Measurements from ENCODE around the gene PAX6.
A peak's percentile ranks its signal among the peaks of the same experiment; 100 is the strongest.

The PAX6 gene

DNA sequence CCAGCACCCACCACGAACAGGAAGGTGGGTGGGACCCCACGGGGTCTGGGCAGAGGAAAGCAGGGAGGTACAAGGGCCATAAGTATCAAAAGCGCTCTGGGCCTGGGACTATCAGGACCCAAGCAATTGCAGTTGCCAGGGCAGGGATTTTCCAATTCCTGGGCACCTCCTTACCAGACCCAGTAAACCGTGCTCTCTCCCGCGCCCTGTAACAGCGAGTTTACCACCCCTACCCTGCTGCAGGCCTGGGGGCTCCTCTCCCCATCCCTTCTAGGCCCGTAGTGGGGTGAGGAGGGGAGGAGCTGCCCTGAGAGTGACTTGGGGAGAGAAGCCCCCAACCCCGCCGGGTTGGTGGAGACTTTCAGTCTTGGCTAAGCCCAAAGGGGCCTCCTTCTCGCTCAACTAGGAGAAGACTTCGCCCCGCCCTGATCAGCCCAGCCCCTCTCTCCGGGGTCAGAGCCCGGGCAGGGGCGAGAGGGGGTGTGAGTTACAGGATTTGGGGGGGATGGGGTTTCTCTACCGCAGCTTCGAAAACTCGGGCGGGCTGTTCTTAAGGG, 5.4 kb downstream of the PAX6 start:
- Mint-ChIP-seq H3K36me3 (no peaks in the 10 kb centered on the region), H3K4me3 (no peak overlapping the region), H3K4me1 (peaks cover 42% of the 10 kb centered on the region), H3K27ac (no peak overlapping the region), H3K9me3 (peaks cover 3% of the 10 kb centered on the region)
- DNase-seq (ENCODE audit: low spot score in 2 of 2): peak in 1 of 2 donors; percentile 48
- no peak for ATAC-seq

DNA sequence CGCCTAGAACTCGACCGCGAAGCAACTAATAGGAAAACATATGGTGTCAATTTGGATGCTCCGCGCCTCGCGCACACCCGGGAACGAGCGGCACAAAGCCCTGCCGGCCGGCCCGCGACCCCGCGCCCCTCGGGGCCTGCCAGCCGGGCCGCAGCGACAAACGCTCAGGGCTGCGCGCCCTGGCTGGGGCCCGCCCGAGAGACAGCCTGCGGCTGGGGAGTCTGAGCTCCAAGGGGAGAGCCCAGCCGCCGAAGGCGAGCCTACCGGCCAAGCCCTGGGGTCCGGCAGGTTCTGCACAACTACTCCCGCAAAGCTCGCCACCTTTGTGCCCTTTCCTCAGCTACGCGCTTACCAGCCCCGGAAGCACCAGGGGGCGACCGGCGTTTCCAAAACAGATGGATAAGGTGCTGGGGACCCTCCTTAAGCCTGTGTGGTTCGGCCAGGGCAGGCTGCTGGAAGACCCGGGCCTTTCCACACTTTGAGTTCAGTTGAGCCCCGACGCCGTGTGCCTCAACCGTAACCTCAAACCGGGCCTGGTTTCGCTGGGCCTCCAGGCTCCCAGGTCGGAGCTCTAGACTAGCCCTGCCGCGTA, 6.0 kb downstream of the PAX6 start:
- H3K4me1 Mint-ChIP-seq: peaks cover 44% of the 10 kb centered on the region
- peaks cover 4% of the 10 kb centered on the region for H3K9me3 Mint-ChIP-seq
- H3K36me3 Mint-ChIP-seq: no peaks in the 10 kb centered on the region
- no peak for ATAC-seq
- H3K4me3 Mint-ChIP-seq: peak overlapping the region; percentile 61
- DNase-seq (ENCODE audit: low spot score in 2 of 2): peak in 1 of 2 donors; percentile 48
- H3K27ac Mint-ChIP-seq: no peak overlapping the region

DNA sequence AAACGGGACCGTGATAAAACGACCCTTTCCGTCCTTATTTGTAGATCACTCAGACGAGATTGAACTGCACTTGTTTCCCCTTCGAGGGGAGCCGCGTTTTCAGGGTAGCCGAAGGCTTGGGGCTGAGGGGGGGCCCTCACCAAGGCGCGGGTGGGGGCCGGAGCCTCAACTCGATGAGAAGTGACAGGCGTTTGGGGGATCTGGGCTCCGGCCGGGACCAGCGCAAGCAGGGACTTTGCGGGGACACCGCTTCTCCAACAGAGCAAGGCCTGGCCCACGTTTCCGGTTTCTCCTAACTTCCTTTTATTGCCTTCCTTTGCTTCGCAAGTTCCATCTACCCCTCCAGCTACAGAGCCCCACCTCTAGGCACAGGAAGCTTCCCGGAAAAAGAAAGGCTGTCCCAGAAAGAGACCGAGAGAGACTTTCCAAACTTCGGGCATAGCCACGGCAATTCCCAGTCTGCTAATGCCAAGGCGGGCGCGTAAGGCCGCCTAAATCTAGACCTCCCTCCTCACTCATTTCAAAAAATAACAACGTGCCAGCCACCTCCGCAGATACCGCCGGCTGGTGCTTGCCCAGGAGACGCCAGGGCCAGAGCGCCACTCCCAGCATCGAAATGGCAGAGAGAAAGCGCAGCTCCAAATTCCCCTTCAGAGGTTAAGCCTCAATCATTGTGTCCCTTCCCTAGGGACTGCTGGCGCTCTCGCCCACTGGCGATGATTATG, 6.6 kb downstream of the PAX6 start:
- no peak overlapping the region for H3K27ac Mint-ChIP-seq
- H3K36me3 Mint-ChIP-seq: no peaks in the 10 kb centered on the region
- H3K4me1 Mint-ChIP-seq: peaks cover 46% of the 10 kb centered on the region
- peaks cover 6% of the 10 kb centered on the region for H3K9me3 Mint-ChIP-seq
- ATAC-seq (no peak), DNase-seq (ENCODE audit: low spot score in 2 of 2) (peak in 1 of 2 donors; percentile 49)
- H3K4me3 Mint-ChIP-seq: peak overlapping the region; percentile 61

DNA sequence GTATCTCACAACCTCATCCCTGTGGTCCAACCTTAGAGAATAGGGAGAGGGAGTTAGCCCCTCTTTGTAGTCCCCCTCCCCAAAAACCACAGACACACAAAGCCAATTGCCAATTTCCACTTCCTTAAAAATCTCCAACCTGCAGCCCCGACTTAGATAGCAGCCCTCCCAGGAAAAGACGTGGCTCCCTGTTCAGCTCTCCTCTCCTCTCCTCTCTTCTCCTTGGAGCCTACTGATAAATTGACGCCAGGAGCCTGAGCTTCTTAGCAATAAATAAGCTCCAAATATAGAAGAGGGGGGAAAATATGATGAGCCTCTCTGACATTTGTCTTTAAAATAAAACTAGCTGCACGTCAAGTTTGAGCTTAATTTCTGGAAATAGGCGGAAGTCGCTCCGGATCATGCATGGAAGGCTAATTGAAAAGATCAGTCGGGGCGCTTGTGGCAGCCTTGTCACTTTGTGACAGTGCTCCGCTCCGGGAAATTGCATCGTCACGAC, 7.3 kb downstream of the PAX6 start:
- peak overlapping the region; percentile 37 for H3K27ac Mint-ChIP-seq
- peak overlapping the region; percentile 61 for H3K4me3 Mint-ChIP-seq
- no peak for ATAC-seq
- peaks cover 40% of the 10 kb centered on the region for H3K4me1 Mint-ChIP-seq
- no peaks in the 10 kb centered on the region for H3K36me3 Mint-ChIP-seq
- no peak for DNase-seq (ENCODE audit: low spot score in 2 of 2)
- peaks cover 6% of the 10 kb centered on the region for H3K9me3 Mint-ChIP-seq

DNA sequence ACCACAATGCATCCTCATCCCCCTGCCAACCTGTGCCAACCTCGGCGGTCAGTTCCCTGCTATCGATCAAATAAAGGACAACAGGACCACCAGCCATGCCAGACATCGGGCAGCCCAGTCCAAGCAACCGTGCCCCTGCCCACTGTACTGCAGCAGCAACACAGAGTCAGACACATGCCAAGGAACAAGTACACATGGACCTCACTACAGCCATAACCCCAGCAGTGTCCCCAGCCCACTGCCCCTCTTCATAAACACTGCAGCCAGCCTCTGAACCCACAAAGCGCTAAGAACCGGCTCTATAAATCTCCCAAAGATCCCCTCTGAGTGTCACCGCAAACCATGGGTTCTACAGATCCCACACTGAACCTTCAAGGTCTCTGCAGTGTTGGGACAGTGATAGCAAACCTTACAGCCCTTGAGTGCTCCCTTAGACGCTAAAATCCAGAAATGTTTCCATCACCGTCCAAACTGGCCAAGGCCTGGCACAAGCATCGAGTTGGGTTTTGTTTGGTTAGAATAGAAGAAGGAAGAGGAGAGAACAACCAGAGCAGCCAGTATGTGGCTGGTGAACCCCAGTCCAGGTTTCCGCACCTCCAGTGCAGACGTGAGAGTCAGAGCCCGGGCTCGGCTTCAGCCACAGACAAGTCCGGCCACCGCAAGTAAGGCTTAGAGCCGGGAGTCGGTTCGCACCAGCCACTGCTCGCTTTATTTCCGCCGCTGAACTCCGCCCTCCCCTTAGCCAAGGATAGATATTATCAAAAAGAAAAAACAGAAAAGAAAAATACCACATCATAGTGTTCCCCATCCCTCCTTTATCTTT, 7.9 kb downstream of the PAX6 start:
- Mint-ChIP-seq H3K4me3 (peak overlapping the region; percentile 61), H3K4me1 (peaks cover 37% of the 10 kb centered on the region), H3K9me3 (peaks cover 6% of the 10 kb centered on the region), H3K36me3 (no peaks in the 10 kb centered on the region), H3K27ac (peak overlapping the region; percentile 37)
- ATAC-seq (no peak), DNase-seq (ENCODE audit: low spot score in 2 of 2) (peak in 1 of 2 donors; percentile 50)

DNA sequence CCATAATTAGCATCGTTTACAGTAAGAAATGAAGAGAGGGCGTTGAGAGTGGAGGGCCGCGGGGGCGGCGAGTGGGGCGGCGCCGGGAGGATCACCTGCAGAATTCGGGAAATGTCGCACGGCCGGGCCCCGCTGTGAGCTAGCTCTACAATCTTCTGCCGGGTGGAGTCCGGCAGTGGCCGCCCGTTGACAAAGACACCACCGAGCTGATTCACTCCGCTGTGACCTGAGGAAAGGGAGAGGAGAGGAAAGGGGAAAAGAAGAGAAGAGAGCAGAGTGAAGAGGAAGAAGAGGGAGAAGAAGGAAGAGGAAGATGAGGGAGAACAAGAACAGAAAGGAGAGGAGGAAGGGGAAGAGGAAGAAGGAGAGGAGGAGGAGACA, 8.5 kb downstream of the PAX6 start:
- H3K4me1 Mint-ChIP-seq: peaks cover 42% of the 10 kb centered on the region
- H3K36me3 Mint-ChIP-seq: peaks cover 4% of the 10 kb centered on the region
- H3K27ac Mint-ChIP-seq: no peak overlapping the region
- peaks cover 6% of the 10 kb centered on the region for H3K9me3 Mint-ChIP-seq
- no peak overlapping the region for H3K4me3 Mint-ChIP-seq
- DNase-seq (ENCODE audit: low spot score in 2 of 2) (peak in 1 of 2 donors; percentile 47), ATAC-seq (no peak)

DNA sequence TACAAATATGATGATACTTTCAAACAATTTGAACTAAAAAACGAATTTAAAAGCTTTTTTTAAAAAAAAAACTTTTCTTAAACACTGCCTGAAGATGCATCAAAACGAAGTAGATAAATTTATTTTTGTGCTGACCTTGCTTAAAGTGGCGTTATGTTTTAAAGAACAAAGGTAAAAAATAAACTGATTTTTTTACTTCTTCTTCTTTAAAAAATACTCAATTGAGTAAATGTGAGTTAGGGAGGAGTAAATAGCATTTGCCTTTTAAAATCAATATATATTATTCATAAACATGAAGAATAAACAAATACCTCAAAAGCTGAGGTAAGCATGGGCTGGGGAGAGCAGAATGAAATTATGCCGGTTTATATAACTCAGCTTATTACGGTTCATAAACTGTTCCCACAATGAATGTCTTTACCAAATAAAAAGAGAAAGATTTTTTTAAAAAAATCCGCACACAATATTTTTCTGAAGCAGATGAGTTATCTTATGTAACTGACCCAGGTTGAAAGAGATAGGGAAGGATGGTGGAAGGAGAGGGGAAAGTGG, 9.0 kb downstream of the PAX6 start:
- Mint-ChIP-seq H3K27ac (no peak overlapping the region), H3K4me1 (peaks cover 47% of the 10 kb centered on the region), H3K36me3 (peaks cover 6% of the 10 kb centered on the region), H3K4me3 (no peak overlapping the region), H3K9me3 (peaks cover 6% of the 10 kb centered on the region)
- no peak for DNase-seq (ENCODE audit: low spot score in 2 of 2)
- ATAC-seq: no peak

DNA sequence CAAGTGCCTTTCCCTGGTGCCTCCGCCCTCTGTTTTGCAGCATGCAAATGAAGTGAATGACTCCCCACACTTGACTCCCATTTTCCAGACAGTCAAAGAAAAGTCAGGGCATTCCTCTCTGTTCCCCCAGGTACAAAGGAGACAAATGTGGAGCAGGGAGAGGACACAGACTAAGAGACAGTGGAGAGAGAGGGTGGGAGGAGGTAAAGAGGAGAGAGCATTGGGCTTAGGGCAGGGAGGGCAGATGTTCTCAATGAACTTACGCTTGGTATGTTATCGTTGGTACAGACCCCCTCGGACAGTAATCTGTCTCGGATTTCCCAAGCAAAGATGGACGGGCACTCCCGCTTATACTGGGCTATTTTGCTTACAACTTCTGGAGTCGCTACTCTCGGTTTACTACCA, 9.8 kb downstream of the PAX6 start:
- no peak overlapping the region for H3K27ac Mint-ChIP-seq
- H3K4me1 Mint-ChIP-seq: peaks cover 53% of the 10 kb centered on the region
- peaks cover 6% of the 10 kb centered on the region for H3K9me3 Mint-ChIP-seq
- ATAC-seq (no peak), DNase-seq (ENCODE audit: low spot score in 2 of 2) (no peak)
- peaks cover 6% of the 10 kb centered on the region for H3K36me3 Mint-ChIP-seq
- no peak overlapping the region for H3K4me3 Mint-ChIP-seq

DNA sequence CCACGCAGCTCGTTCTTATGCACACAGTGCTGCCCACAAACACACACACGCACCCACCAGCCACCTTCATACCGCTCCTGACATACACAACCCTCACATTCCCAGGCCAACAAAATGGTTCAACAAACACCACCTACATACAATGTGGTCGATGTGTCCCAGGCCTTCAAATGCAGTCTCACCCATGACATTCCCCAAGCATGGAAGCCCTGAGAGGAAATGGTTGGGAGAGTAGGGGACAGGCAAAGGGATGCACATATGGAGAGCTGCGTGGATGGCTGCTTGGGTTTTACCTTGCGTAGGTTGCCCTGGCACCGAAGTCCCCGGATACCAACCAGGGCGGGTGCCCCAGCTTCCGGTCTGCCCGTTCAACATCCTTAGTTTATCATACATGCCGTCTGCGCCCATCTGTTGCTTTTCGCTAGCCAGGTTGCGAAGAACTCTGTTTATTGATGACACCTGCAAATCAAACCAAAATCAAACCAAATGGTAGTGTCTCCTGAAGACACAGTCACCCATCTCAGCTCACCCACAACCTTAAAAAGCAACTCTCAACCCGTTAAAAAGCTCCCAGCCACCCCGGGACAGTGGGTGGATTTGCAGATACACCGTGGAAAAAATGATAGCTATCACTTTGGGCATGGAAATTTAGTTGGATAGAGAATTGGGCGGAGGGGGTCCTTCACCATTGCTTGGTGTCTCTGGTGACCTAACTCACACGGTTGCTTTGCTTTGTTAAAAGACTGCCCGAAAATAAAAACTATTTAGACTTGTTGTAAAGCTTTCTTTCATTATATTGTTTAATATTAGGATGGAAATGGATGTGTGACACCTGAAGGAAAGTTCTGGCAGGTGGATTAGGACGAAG, 10.5 kb downstream of the PAX6 start:
- Mint-ChIP-seq H3K27ac (no peak overlapping the region), H3K4me1 (peaks cover 53% of the 10 kb centered on the region), H3K4me3 (peak overlapping the region; percentile 37), H3K36me3 (peaks cover 6% of the 10 kb centered on the region), H3K9me3 (peaks cover 6% of the 10 kb centered on the region)
- no peak for DNase-seq (ENCODE audit: low spot score in 2 of 2)
- no peak for ATAC-seq

DNA sequence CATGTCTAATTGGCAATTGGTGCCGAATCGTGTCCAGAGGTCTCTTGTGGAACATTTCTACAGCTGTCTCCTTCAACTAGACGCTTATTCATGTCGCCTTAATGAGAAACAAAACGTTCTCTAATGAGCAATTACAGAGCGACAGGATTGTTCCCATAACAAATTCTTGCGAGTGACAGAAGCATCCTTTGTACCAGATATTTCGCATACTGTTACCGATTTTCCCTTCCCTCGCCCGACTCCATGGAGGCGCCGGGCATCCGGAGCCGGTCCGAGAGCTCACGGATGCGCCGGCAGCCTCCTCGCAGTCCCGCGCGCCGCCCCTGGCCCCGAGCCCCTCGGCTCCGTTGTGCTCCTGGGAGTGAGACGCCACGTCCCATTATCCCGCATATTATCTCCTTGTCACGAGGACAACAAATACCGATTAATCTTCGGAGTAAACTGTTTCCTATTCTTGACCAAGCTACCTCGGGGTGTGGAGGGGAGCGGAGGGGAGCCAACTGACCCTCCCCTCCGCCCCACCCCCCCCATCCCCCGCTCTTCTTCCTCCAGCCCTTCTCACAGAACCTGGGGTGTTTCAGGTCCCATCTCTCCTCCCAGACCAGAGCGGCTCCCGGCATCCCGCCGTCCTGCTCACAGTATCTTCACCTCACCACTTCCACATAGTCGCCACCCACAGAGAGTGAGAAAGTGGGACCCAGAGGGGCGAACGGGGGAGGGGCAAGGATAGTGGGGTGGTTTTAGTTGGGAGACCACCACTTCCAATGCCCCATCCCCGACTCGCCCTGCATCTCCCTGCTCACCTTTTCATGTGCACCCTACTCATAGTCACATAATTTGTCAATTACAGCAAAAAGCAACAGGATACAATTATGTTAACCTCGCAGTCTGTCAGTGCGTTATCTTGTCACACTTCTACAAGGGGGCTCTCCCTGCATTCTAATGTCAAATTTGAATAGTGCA, 11.4 kb downstream of the PAX6 start:
- H3K4me1 Mint-ChIP-seq: peaks cover 51% of the 10 kb centered on the region

DNA sequence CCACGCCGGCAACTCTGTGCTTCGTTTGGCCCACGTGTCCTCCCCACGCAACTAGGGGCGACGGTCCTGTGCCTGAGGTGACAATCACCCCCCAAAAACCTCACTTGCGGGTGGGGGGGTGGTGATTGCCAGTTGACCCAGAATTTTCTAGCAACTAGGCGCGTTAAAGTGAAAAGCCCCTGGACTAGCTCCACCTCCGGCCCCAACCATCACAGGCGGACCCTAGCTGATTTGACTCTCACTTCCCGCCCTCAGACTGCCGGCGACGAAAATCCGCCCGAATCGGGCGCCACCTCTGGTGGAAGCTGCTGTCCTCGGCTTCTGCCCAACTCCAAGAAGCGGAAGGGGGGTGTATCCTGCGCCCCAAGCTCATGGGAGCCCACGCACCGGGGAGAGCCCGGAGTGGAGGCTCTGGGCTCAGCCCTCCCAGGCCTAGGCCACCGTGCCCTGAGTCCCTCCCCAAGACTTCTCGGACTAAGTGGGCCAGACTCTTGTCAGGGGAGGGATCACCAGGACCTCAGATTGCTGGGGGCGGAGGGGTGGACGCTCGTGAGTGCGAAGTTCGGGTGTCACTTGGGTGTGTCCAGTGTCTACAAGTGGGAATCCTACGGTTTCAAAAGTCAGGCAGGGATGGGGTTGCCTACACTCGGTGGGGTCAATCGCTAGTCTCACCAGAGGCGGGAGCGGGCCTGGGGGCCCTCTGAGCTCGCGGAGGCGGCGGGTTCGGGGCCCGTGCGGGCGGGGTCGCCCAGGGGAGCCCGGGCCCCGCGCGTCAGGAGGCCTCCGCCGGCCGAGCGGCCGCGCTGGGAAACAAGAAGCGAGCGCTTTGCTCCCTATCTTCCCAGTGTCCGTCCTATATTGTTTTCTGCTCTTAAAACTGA, 12.3 kb downstream of the PAX6 start:
- no peak overlapping the region for H3K4me3 Mint-ChIP-seq
- peaks cover 5% of the 10 kb centered on the region for H3K9me3 Mint-ChIP-seq
- peaks cover 6% of the 10 kb centered on the region for H3K36me3 Mint-ChIP-seq
- H3K4me1 Mint-ChIP-seq: peaks cover 41% of the 10 kb centered on the region
- ATAC-seq (no peak), DNase-seq (ENCODE audit: low spot score in 2 of 2) (peak in 1 of 2 donors; percentile 49)
- H3K27ac Mint-ChIP-seq: no peak overlapping the region

More for the DNA sequence above, 11.4 kb downstream of the PAX6 start:
- no peak overlapping the region for H3K27ac Mint-ChIP-seq
- ATAC-seq: no peak
- H3K9me3 Mint-ChIP-seq: peaks cover 6% of the 10 kb centered on the region
- no peak for DNase-seq (ENCODE audit: low spot score in 2 of 2)
- peak overlapping the region; percentile 37 for H3K4me3 Mint-ChIP-seq
- H3K36me3 Mint-ChIP-seq: peaks cover 6% of the 10 kb centered on the region

DNA sequence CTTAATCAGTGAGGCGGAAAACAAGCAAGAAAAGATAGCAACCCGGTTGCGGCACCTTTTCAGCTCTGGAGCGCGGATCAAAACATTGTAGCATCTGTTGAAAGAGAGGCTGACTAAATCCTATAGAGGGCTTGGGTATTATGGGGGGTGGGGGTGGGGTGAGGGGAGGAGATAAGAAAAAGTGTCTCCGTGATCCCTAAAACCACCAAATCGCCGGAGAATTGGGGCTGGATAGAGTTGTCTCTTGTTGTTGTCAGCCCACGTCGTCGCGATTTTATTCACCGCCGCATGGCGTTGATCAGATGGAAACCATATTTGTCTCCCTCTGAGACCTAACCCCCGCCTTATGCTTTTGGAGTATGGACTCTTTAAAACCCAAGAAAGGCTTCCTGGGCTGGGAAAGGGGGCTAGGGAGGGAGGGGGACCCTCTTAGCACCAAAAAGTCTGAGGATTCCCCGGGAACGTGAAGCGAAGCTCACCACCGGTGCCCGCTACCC, 13.0 kb downstream of the PAX6 start:
- Mint-ChIP-seq H3K9me3 (peaks cover 3% of the 10 kb centered on the region), H3K4me1 (peaks cover 35% of the 10 kb centered on the region), H3K4me3 (peak overlapping the region; percentile 32), H3K27ac (no peak overlapping the region), H3K36me3 (peaks cover 6% of the 10 kb centered on the region)
- DNase-seq (ENCODE audit: low spot score in 2 of 2) (no peak), ATAC-seq (no peak)

Data from stimulated activated effector memory CD8-positive, alpha-beta T cell treated with anti-CD3 and anti-CD28 coated beads, Interleukin-12 subunit alpha, Interleukin-12 subunit beta, amount 100 ng/mL, for 72 hours (primary cell).